ENCODE results near the gene RGS5.

- TF ChIP-seq GATA2 (IDR thresholded peaks at IDR 0.05; ENCODE audit: low read depth, low read length) (no peak), GATA3 (IDR thresholded peaks at IDR 0.05; ENCODE audit: low read depth, low read length) (no peak)
Measured at GRCh38 chr1:163094589-163094988, 108.1 kb downstream of the RGS5 start.

Data from SH-SY5Y (cell line).